ENCODE results near the gene BPTF. TPM values are rescaled to one million over a fixed set of nuclear protein-coding genes. Genes with fewer than 3 reads are reported as not detected.
"Not testable (repeated sequence)": the region's sequence is repeated elsewhere in the genome, so short reads cannot be mapped to it uniquely, and the experiment has no call there.

BPTF gene
- total and polyA plus RNA-seq, 12 donors, result 17.3 to 91.6 (median 62.2) TPM

DNA sequence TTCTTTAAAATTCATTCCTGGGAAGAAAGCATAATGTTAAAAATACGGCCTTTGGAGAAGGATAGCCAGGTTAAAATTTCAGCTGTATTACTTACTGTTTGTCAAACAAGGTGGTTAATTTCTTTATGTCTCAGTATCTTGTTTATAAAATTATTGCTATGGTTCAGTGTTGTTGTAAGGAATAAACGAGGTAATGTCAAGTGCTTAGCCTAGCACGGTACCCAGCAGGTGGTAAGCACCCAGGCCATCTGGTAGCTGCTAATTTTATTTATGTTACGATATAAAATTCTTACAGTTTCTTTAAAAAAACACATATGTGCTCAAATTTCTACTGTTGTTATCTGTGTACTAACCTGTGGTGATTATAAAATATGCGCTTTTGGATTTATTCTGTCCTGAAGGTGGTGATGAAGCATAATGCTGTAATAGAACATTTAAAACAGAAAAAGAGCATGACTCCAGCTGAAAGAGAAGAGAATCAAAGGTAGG lies 122.1 kb downstream of the BPTF start:
- Histone ChIP-seq H3K27ac (no peak overlapping the region), H3K36me3 (replicated peaks in 1 of 2) (peaks cover 0 to 96% of the 10 kb centered on the region in 2 donors), H3K4me3 (no peak overlapping the region), H3K27me3 (no peaks in the 10 kb centered on the region), H3K9me3 (replicated peaks in 1 of 3) (no peaks in the 10 kb centered on the region), H3K4me1 (replicated peaks in 1 of 2) (peaks cover 0 to 5% of the 10 kb centered on the region in 2 donors)
- intact Hi-C loops (cut with DNase I), result no loop called here
- 93 to 94% (median 93%) methylated on average over 5 of the region's 5 CpGs for WGBS, 4 donors
- TF ChIP-seq POLR2A (IDR thresholded peaks at IDR 0.05), result no peak
- TF ChIP-seq, protein P1, sequence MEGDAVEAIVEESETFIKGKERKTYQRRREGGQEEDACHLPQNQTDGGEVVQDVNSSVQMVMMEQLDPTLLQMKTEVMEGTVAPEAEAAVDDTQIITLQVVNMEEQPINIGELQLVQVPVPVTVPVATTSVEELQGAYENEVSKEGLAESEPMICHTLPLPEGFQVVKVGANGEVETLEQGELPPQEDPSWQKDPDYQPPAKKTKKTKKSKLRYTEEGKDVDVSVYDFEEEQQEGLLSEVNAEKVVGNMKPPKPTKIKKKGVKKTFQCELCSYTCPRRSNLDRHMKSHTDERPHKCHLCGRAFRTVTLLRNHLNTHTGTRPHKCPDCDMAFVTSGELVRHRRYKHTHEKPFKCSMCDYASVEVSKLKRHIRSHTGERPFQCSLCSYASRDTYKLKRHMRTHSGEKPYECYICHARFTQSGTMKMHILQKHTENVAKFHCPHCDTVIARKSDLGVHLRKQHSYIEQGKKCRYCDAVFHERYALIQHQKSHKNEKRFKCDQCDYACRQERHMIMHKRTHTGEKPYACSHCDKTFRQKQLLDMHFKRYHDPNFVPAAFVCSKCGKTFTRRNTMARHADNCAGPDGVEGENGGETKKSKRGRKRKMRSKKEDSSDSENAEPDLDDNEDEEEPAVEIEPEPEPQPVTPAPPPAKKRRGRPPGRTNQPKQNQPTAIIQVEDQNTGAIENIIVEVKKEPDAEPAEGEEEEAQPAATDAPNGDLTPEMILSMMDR (IDR thresholded peaks at IDR 0.05), result no peak
- no peak for DNase-seq

DNA sequence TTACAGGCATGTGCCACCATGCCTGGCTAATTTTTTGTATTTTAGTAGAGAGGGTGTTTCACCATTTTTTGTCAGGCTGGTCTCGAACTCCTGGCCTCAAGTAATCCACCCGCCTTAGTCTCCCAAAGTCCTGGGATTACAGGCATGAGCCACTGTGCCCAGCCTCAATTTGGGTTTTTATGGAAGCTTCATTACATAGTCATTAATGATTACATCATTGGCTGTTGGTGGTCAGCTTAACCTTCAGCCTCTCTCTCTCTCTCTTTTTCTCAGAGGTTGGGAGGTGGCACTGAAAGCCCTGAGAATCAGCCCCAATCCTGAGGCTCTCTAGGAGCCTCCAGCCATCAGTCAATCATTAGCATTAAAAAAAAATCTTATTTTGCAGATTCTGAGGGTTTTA lies 125.6 kb downstream of the BPTF start:
- no peaks in the 10 kb centered on the region for H3K9me3 ChIP-seq (replicated peaks in 1 of 3)
- intact Hi-C loops (cut with DNase I), result no loop called here
- 92 to 99% (median 96%) methylated on average over 2 of the region's 2 CpGs for WGBS, 4 donors
- no peak for TF ChIP-seq POLR2A (IDR thresholded peaks at IDR 0.05)
- TF ChIP-seq, protein P1 (IDR thresholded peaks at IDR 0.05), result no peak
- H3K36me3 ChIP-seq (replicated peaks in 1 of 2), result peaks cover 0 to 77% of the 10 kb centered on the region in 2 donors
- no peak overlapping the region for H3K4me3 ChIP-seq
- DNase-seq, result no peak
- H3K27ac ChIP-seq, result no peak overlapping the region
- H3K27me3 ChIP-seq, result no peaks in the 10 kb centered on the region
- no peaks in the 10 kb centered on the region for H3K4me1 ChIP-seq (replicated peaks in 1 of 2)

DNA sequence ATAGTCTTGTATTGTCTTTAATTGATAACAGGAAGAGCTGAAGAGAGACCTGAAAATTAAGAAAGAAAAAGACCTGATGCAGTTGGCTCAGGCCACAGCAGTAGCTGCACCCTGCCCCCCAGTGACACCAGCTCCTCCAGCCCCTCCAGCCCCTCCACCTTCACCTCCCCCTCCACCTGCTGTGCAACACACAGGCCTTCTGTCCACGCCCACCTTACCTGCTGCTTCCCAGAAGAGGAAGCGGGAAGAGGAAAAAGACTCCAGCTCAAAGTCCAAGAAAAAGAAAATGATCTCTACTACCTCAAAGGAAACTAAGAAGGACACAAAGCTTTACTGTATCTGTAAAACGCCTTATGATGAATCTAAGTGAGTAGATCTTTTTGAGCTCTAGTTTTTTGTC lies 134.2 kb downstream of the BPTF start:
- no peak for DNase-seq
- H3K27ac ChIP-seq, result no peak overlapping the region
- intact Hi-C loops (cut with DNase I), result no loop called here
- WGBS, 4 donors, result 93 to 95% (median 93%) methylated on average over 3 of the region's 3 CpGs
- no peaks in the 10 kb centered on the region for H3K4me1 ChIP-seq (replicated peaks in 1 of 2)
- H3K4me3 ChIP-seq, result no peak overlapping the region
- H3K36me3 ChIP-seq (replicated peaks in 1 of 2), result peaks cover 0 to 27% of the 10 kb centered on the region in 2 donors
- no peaks in the 10 kb centered on the region for H3K27me3 ChIP-seq
- TF ChIP-seq POLR2A (IDR thresholded peaks at IDR 0.05), result no peak
- TF ChIP-seq, protein P1 (IDR thresholded peaks at IDR 0.05), result no peak
- no peaks in the 10 kb centered on the region for H3K9me3 ChIP-seq (replicated peaks in 1 of 3)

DNA sequence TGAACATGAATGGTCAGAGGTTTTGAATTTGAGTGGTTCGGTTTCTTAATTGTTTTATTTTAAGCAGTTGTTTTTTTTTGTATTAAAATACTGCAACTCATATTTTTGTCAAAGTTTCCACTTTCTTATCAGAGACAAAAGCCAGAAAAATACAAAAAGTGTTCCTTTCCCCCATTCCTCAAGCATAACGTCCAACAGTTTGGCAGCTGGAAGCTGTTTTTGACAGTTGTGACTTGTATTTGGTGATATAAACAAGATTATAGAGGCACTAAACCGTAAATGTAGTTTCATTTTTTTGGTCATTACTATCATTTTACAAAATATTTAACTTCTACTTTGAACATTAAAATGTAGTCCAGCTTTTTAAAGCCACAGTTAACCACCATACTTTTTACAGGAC lies 135.0 kb downstream of the BPTF start:
- intact Hi-C loops (cut with DNase I), result loop anchor here in 1 of 2 donors (10.0 kb wide), 1 partner anchor 55 kb away; no protein-coding TSS in a partner anchor
- not testable (repeated sequence) for H3K27ac ChIP-seq; H3K4me3 ChIP-seq; H3K4me1 ChIP-seq (replicated peaks in 1 of 2); DNase-seq; H3K27me3 ChIP-seq; H3K9me3 ChIP-seq (replicated peaks in 1 of 3)
- H3K36me3 ChIP-seq (replicated peaks in 1 of 2), result peaks cover 0 to 33% of the 10 kb centered on the region in 2 donors
- 68 to 79% (median 69%) methylated on average over 3 of the region's 3 CpGs for WGBS, 4 donors

DNA sequence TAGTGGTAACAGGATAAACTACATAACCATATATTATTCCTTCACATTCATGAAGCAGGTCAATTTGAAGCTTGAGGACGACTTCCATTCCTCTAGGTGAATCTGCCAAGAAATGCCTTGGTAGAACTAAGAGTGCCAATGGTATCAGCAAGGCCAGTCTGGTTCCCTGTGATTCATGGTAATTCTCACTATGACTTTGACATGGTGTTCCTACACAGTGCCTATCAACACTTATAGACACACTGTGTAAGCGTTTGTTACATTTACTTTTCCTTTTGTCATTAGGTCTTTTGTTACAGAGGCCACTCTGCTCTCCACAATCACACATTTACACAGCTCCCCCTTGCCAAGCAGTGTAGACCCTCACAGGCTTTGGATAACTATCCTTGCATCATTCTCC lies 136.9 kb downstream of the BPTF start:
- 66 to 71% (median 67%) methylated on average over 2 of the region's 2 CpGs for WGBS, 4 donors
- intact Hi-C loops (cut with DNase I), result loop anchor here in 1 of 2 donors (10.0 kb wide), 1 partner anchor 53 kb away; no protein-coding TSS in a partner anchor
- not testable (repeated sequence) for H3K27me3 ChIP-seq; H3K4me3 ChIP-seq; DNase-seq; H3K27ac ChIP-seq; H3K4me1 ChIP-seq (replicated peaks in 1 of 2); H3K9me3 ChIP-seq (replicated peaks in 1 of 3)
- H3K36me3 ChIP-seq (replicated peaks in 1 of 2), result peaks cover 0 to 47% of the 10 kb centered on the region in 2 donors

Data from adrenal gland (tissue), 12 donors.